Measurements from ENCODE around the gene ETFA.

GRCh38 chr15:76172782-76173181 is 138.5 kb downstream of the ETFA start:
- TF ChIP-seq POLR2A (IDR thresholded peaks at IDR 0.05; ENCODE audit: control extremely low read depth in 1 of 2, low read depth in 2 of 2, low read length in 2 of 2) (no peak), EGR1 (IDR thresholded peaks at IDR 0.05; ENCODE audit: borderline replicate concordance, low read depth, low read length) (no peak)
- TF ChIP-seq, protein P1, sequence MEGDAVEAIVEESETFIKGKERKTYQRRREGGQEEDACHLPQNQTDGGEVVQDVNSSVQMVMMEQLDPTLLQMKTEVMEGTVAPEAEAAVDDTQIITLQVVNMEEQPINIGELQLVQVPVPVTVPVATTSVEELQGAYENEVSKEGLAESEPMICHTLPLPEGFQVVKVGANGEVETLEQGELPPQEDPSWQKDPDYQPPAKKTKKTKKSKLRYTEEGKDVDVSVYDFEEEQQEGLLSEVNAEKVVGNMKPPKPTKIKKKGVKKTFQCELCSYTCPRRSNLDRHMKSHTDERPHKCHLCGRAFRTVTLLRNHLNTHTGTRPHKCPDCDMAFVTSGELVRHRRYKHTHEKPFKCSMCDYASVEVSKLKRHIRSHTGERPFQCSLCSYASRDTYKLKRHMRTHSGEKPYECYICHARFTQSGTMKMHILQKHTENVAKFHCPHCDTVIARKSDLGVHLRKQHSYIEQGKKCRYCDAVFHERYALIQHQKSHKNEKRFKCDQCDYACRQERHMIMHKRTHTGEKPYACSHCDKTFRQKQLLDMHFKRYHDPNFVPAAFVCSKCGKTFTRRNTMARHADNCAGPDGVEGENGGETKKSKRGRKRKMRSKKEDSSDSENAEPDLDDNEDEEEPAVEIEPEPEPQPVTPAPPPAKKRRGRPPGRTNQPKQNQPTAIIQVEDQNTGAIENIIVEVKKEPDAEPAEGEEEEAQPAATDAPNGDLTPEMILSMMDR (IDR thresholded peaks at IDR 0.05; ENCODE audit: control extremely low read depth in 1 of 3, insufficient read depth in 1 of 3, low read depth in 1 of 3, low read length in 3 of 3): no peak

Data from H1 (cell line).